MG63 (cell line): Measurements from ENCODE around the gene TMEM272. TPM values are rescaled to one million over a fixed set of nuclear protein-coding genes. Genes with fewer than 3 reads are reported as not detected.

ENCODE experiments used
- DNase-seq: peaks from one replicate; pipeline ENCODE4 v3.0.0-alpha.2; 2020
- H3K27me3 ChIP-seq: fragments of 250-450 bp; sonication (Bioruptor Pico); 2 replicates; pipeline ENCODE4 v1.5.1; 2020; ENCODE audit warnings: mild to moderate bottlenecking, moderate library complexity
- H3K36me3 ChIP-seq: fragments of 250-450 bp; sonication (Bioruptor Pico); 2 replicates; pipeline ENCODE4 v1.5.1; 2020; ENCODE audit warnings: mild to moderate bottlenecking, moderate library complexity
- H3K4me3 ChIP-seq: fragments of 250-450 bp; sonication (Bioruptor Pico); 2 replicates; pipeline ENCODE4 v1.5.1; 2020; ENCODE audit warnings: mild to moderate bottlenecking, moderate library complexity
- H3K9me3 ChIP-seq: fragments of 250-450 bp; sonication (Bioruptor Pico); 2 replicates; pipeline ENCODE4 v1.5.1; 2020; ENCODE audit warnings: mild to moderate bottlenecking, moderate library complexity
- total RNA-seq: library from RNA; depleted of rRNA; stranded (reverse); fragments of >200 nt; shearing (Covaris generic); gene quantifications from 2 replicates; pipeline ENCODE4 v1.2.3, GENCODE V29; 2014; ENCODE audit warnings: low replicate concordance

TMEM272 gene
- total RNA-seq, 1 experiment from 2014 or later, result not detected

GRCh38 chr13:51782026-51782710, 62.8 kb downstream of the TMEM272 start:
- Histone ChIP-seq H3K36me3 (no peaks in the 10 kb centered on the region), H3K9me3 (no peaks in the 10 kb centered on the region), H3K4me3 (no peak overlapping the region), H3K27me3 (no peaks in the 10 kb centered on the region)
- DNase-seq, result no peak

DNA sequence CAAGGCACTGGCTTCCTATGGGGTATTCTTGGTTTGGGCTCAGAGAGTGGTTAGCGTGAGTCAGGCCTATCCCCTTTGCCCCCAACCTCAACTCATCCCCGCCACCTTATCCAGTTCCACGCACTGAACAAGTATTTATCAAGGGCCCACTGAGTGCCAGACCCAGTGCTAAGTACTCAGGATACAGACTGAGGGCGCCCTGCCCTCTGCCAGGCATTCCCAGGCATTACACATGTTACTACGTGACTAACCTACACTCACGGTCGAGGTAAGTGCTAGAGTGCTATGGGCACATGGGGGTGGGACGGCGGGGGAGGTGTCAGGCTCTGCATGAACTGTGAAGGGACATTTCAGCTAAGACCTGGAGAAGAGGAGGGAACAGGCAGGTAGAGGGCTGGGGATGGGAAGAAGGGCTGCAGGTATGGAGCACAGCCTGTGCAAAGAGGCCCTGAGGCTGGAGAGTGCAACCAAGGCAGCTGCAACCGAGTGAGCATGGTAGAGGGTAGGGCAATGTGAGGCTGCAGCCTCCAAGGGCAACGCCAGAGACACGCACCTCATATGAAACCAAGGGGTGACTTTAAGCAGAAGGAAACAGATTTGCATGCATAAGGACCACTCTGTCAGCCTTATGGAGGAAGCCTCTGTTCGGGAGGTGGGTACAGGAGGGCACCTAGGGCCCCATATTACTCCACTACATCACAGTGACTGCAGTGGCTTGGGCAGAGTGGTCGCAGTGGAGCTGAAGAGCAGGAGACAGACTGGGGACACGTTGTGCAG, 63.5 kb downstream of the TMEM272 start:
- H3K36me3 ChIP-seq, result no peaks in the 10 kb centered on the region
- H3K9me3 ChIP-seq, result no peaks in the 10 kb centered on the region
- no peaks in the 10 kb centered on the region for H3K27me3 ChIP-seq
- peak; percentile 31 for DNase-seq
- H3K4me3 ChIP-seq, result no peak overlapping the region

DNA sequence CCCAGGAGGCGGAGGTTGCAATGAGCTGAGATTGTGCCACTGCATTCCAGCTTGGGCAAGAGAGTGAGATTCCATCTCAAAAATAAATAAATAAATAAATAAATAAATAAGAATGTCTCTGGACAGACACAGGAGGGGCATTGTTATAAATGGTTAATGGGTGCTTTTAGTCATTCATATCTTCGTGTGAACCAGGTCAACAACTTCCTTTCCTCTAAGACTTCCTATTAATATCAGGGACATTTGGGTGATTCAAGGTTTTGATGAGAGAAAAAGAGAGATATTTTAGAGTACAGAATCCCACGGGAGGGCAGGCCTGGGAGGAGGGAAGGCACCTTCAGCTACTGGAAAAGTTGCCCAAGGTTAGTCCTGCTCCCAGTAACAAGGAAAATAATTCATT, 64.9 kb downstream of the TMEM272 start:
- H3K4me3 ChIP-seq, result no peak overlapping the region
- H3K27me3 ChIP-seq, result no peaks in the 10 kb centered on the region
- no peaks in the 10 kb centered on the region for H3K36me3 ChIP-seq
- DNase-seq, result no peak
- no peaks in the 10 kb centered on the region for H3K9me3 ChIP-seq

DNA sequence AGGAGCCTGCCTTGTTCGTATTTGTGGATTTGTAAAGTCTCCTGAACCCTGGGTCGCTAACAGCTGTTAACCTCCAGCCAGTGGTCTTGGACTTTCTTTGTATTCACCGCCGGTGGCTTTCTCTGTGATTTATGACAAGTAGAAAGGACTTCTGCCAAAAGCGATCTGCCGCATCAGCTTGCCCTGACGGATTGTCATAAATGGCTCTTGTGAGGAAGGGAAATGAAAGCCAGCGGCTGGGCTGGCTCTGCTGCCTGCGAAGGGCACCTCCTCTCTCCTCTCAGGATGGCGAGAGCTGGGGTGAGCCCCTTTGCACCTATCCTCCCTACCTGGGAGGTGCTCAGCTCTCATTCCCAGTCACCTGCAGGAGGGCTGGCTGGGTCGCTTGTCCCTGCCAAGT, 66.6 kb downstream of the TMEM272 start:
- H3K27me3 ChIP-seq, result no peaks in the 10 kb centered on the region
- H3K4me3 ChIP-seq, result no peak overlapping the region
- H3K9me3 ChIP-seq, result no peaks in the 10 kb centered on the region
- no peak for DNase-seq
- no peaks in the 10 kb centered on the region for H3K36me3 ChIP-seq

DNA sequence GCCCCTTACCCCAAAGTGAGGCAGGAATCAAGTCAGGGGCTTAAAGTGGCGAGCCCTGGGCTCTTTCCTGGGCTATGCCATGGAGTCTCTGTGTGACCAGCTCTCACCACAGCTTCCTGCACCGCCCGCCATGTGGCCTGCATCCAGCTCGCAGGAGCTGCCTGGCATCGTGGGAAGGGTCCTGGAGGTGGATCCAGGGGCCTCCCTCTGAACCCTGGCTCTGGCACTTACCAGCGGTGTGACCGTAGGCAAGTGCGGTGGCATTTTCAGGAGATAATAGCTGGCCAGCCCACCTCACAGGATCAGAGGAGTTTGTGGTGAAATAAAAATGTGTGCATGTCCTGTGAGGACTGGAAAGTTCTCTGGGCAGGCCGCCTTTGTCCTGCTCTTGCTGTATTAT, 67.1 kb downstream of the TMEM272 start:
- no peak for DNase-seq
- Histone ChIP-seq H3K4me3 (no peak overlapping the region), H3K27me3 (no peaks in the 10 kb centered on the region), H3K36me3 (no peaks in the 10 kb centered on the region), H3K9me3 (no peaks in the 10 kb centered on the region)

- Histone ChIP-seq H3K9me3 (no peaks in the 10 kb centered on the region), H3K36me3 (no peaks in the 10 kb centered on the region), H3K27me3 (no peaks in the 10 kb centered on the region), H3K4me3 (no peak overlapping the region)
- no peak for DNase-seq
These were observed 68.8 kb downstream of the TMEM272 start for GRCh38 chr13:51776179-51776578.

DNA sequence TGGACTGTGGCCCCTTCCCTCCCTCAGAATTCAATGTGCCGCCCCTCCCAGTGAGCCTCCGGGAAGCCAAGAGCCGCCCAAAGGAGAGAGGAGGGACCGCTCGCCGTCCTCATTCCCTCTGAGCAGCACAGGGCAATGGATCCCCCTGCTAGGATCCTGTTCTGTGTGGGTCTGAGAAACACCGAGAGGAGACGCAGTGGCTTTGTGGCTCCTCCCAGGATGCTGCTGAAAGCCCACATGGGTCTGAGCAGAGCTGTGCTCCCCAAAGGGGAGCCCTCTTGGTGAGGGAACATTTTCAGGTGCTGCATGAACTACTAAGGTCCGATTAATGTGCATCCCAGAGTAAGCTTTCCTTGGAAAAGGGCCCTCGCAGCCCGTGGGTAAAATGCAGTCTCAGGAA, 71.5 kb downstream of the TMEM272 start:
- DNase-seq, result no peak
- Histone ChIP-seq H3K36me3 (no peaks in the 10 kb centered on the region), H3K9me3 (no peaks in the 10 kb centered on the region), H3K27me3 (no peaks in the 10 kb centered on the region), H3K4me3 (no peak overlapping the region)

DNA sequence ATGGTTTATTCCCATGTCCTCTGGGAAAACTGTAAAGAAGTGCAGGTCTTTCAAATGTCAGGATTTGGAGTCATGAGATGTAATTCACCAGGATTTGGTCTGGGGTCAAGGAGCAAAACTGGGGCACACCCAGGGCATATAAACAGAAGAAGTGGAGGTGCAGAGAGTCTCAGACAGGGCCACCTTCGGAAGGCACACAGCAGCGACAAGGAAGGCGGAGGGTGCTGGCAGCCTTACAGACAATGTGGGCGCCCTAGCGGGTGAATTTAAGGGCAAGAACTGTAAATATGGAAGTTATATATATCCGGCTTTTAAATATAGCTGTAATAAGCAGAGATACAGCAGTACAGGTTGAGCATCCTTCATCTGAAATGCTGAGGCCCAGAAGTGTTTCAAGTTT, 72.2 kb downstream of the TMEM272 start:
- Histone ChIP-seq H3K27me3 (no peaks in the 10 kb centered on the region), H3K9me3 (no peaks in the 10 kb centered on the region)

GRCh38 chr13:51772105-51772455, 72.9 kb downstream of the TMEM272 start:
- Histone ChIP-seq H3K9me3 (no peaks in the 10 kb centered on the region), H3K4me3 (no peak overlapping the region), H3K36me3 (no peaks in the 10 kb centered on the region), H3K27me3 (no peaks in the 10 kb centered on the region)
- DNase-seq, result no peak

More for the DNA sequence above, 72.2 kb downstream of the TMEM272 start:
- no peaks in the 10 kb centered on the region for H3K36me3 ChIP-seq
- no peak overlapping the region for H3K4me3 ChIP-seq
- DNase-seq, result no peak

DNA sequence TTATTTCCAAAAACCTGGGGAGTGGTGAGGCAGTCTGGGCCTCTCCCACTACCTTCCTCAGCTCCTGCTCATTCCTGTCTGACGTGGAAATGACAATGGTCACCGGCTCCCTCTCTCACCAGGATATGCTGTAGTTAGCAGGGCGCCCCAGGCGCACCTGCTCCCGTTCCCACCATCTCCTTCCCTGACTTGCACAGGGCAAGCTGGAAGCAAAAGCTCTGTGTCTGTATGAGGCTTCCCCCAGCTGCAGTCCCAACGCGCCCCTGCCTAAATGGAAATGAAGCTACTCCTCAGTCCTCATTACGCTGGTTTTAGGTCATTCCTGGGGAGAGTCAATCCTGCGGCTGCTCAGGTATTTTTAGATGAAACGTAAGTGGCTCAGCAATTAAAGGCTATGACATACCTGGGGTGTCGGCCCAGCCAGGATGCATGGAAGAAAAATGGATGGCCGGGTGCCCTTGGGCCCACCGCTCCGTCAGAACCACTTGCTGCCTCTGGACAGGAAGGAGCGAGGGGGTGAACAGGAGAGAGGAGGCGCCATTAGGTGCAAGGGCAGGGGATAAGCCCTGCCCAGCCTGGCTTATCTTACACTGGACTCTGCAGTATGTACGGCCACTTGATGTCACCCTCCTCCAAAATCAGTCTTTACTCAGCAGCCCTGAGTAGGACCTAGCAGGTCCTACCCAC, 73.4 kb downstream of the TMEM272 start:
- no peaks in the 10 kb centered on the region for H3K9me3 ChIP-seq
- no peak overlapping the region for H3K4me3 ChIP-seq
- H3K27me3 ChIP-seq, result no peaks in the 10 kb centered on the region
- DNase-seq, result no peak
- 0 out of 2 replicates have a peak, but pooled peaks cover 2% of the 10 kb centered on the region for H3K36me3 ChIP-seq

GRCh38 chr13:51770681-51771417, 74.1 kb downstream of the TMEM272 start:
- Histone ChIP-seq H3K27me3 (no peaks in the 10 kb centered on the region), H3K4me3 (no peak overlapping the region), H3K36me3 (0 out of 2 replicates have a peak, but pooled peaks cover 4% of the 10 kb centered on the region), H3K9me3 (no peaks in the 10 kb centered on the region)
- DNase-seq, result no peak

DNA sequence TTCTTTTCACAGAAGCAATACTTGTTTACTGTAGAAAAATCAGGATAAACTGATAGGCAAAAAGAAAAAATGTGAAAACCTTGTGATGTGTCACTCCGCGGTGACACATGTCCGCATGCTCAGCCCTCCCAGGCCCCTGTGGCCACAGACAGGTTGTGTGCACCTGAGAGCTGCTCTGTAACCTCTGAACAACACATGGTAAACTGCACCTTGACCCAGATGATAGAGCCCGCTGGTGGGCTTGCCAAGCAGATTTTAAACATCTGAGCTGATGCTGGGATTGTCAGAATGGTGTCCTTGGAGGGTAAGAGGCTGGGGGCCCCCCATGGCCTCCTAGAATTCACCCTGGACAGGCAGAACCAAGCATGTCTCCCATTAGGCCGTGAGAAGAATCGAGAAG, 74.8 kb downstream of the TMEM272 start:
- DNase-seq, result no peak
- no peak overlapping the region for H3K4me3 ChIP-seq

GRCh38 chr13:51769455-51770127, 75.4 kb downstream of the TMEM272 start:
- Histone ChIP-seq H3K27me3 (no peaks in the 10 kb centered on the region), H3K4me3 (no peak overlapping the region), H3K36me3 (0 out of 2 replicates have a peak, but pooled peaks cover 7% of the 10 kb centered on the region), H3K9me3 (no peaks in the 10 kb centered on the region)
- DNase-seq, result no peak

More for the DNA sequence above, 74.8 kb downstream of the TMEM272 start:
- Histone ChIP-seq H3K9me3 (no peaks in the 10 kb centered on the region), H3K27me3 (no peaks in the 10 kb centered on the region), H3K36me3 (0 out of 2 replicates have a peak, but pooled peaks cover 7% of the 10 kb centered on the region)

GRCh38 chr13:51768976-51769375, 76.0 kb downstream of the TMEM272 start:
- H3K9me3 ChIP-seq, result no peaks in the 10 kb centered on the region
- no peak overlapping the region for H3K4me3 ChIP-seq
- no peak for DNase-seq
- no peaks in the 10 kb centered on the region for H3K27me3 ChIP-seq
- 0 out of 2 replicates have a peak, but pooled peaks cover 7% of the 10 kb centered on the region for H3K36me3 ChIP-seq

- Histone ChIP-seq H3K27me3 (no peaks in the 10 kb centered on the region), H3K9me3 (no peaks in the 10 kb centered on the region), H3K36me3 (0 out of 2 replicates have a peak, but pooled peaks cover 7% of the 10 kb centered on the region), H3K4me3 (no peak overlapping the region)
- DNase-seq, result no peak
These were observed 76.5 kb downstream of the TMEM272 start for GRCh38 chr13:51768378-51768921.

DNA sequence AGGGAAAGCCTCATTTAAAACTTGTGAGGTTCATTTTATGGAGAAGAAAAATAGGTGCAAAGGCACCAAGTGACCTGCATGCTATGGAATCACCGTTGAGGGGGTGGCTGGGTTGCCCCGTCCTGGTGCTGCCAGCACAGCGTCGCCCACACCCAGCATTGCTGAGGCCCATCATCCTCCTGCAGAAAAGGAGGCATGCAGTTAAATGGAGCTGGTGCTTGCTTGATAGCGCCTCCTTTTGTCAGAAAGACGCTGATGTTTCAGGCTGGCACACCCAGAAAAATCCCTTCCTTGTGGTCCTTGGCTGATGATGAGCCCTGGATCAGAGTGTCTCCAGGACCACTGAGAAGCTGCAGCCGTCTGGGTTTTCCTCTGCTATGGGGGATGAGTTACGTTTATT, 77.9 kb downstream of the TMEM272 start:
- no peak for DNase-seq
- Histone ChIP-seq H3K4me3 (no peak overlapping the region), H3K9me3 (no peaks in the 10 kb centered on the region), H3K27me3 (no peaks in the 10 kb centered on the region), H3K36me3 (0 out of 2 replicates have a peak, but pooled peaks cover 7% of the 10 kb centered on the region)
